Measurements from ENCODE around the gene PKHD1.

Gene PKHD1

DNA sequence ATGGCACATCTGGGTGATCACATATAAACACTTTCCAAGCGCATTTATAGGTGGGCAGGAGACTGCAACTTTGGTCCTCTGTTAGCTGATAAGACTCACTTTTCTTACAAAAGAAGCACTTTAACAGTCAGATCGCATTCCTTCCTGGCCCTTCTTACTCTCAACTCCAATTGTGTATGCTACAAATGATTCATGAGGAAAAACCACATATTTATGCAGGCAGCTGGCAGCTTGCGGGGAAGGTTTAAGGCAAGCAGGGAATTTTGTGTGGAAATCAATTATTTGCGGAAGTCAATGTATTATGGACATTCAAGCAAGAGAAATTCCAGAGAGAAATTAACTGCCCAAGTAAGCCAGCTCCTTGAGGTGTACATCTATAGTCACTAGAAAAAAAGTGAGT is 194.0 kb downstream of the PKHD1 start:
- TF ChIP-seq, protein P1, sequence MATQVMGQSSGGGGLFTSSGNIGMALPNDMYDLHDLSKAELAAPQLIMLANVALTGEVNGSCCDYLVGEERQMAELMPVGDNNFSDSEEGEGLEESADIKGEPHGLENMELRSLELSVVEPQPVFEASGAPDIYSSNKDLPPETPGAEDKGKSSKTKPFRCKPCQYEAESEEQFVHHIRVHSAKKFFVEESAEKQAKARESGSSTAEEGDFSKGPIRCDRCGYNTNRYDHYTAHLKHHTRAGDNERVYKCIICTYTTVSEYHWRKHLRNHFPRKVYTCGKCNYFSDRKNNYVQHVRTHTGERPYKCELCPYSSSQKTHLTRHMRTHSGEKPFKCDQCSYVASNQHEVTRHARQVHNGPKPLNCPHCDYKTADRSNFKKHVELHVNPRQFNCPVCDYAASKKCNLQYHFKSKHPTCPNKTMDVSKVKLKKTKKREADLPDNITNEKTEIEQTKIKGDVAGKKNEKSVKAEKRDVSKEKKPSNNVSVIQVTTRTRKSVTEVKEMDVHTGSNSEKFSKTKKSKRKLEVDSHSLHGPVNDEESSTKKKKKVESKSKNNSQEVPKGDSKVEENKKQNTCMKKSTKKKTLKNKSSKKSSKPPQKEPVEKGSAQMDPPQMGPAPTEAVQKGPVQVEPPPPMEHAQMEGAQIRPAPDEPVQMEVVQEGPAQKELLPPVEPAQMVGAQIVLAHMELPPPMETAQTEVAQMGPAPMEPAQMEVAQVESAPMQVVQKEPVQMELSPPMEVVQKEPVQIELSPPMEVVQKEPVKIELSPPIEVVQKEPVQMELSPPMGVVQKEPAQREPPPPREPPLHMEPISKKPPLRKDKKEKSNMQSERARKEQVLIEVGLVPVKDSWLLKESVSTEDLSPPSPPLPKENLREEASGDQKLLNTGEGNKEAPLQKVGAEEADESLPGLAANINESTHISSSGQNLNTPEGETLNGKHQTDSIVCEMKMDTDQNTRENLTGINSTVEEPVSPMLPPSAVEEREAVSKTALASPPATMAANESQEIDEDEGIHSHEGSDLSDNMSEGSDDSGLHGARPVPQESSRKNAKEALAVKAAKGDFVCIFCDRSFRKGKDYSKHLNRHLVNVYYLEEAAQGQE (IDR thresholded peaks at IDR 0.05; ENCODE audit: low read depth), result no peak
- TF ChIP-seq TAF1 (IDR thresholded peaks at IDR 0.05; ENCODE audit: low read depth) (no peak), EGR1 (IDR thresholded peaks at IDR 0.05) (no peak), RAD21 (IDR thresholded peaks at IDR 0.05; ENCODE audit: low read depth) (no peak), ZBTB7A (IDR thresholded peaks at IDR 0.05; ENCODE audit: low read depth) (no peak), TEAD4 (IDR thresholded peaks at IDR 0.05) (no peak), FOXM1 (IDR thresholded peaks at IDR 0.05; ENCODE audit: borderline replicate concordance, low read depth) (no peak), EP300 (IDR thresholded peaks at IDR 0.05; ENCODE audit: borderline replicate concordance) (no peak), TCF12 (IDR thresholded peaks at IDR 0.05; ENCODE audit: low read depth) (no peak), CEBPB (IDR thresholded peaks at IDR 0.05) (no peak), NFIC (IDR thresholded peaks at IDR 0.05) (no peak), YY1 (IDR thresholded peaks at IDR 0.05; ENCODE audit: low read depth) (no peak), CREB1 (IDR thresholded peaks at IDR 0.05; ENCODE audit: low read depth) (no peak)
- TF ChIP-seq, protein P2, sequence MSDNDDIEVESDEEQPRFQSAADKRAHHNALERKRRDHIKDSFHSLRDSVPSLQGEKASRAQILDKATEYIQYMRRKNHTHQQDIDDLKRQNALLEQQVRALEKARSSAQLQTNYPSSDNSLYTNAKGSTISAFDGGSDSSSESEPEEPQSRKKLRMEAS (IDR thresholded peaks at IDR 0.05), result no peak
- TF ChIP-seq, protein P3, sequence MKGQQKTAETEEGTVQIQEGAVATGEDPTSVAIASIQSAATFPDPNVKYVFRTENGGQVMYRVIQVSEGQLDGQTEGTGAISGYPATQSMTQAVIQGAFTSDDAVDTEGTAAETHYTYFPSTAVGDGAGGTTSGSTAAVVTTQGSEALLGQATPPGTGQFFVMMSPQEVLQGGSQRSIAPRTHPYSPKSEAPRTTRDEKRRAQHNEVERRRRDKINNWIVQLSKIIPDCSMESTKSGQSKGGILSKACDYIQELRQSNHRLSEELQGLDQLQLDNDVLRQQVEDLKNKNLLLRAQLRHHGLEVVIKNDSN (IDR thresholded peaks at IDR 0.05), result no peak

DNA sequence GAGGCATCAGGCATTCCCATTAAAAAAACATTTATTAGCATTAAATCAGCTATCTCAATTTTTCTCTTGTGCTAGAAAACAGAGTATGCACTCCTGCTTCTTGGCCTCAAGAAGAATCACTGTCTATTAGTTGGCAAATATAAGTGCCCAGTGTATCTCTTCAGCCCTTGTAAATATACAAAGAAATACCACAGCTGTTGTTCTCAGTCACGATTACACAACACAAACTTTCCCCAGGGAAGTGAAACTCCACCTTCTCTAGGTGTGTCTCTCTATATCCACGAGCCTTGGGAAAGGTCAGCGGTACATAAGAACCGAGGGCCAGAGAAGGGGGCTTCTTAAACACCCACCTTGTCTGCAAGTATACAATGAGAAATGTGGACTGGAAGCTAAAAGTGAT is 194.7 kb downstream of the PKHD1 start:
- TF ChIP-seq, protein P1 (IDR thresholded peaks at IDR 0.05; ENCODE audit: low read depth), result no peak
- TF ChIP-seq, protein P3 (IDR thresholded peaks at IDR 0.05), result no peak
- TF ChIP-seq CEBPB (IDR thresholded peaks at IDR 0.05), result no peak

DNA sequence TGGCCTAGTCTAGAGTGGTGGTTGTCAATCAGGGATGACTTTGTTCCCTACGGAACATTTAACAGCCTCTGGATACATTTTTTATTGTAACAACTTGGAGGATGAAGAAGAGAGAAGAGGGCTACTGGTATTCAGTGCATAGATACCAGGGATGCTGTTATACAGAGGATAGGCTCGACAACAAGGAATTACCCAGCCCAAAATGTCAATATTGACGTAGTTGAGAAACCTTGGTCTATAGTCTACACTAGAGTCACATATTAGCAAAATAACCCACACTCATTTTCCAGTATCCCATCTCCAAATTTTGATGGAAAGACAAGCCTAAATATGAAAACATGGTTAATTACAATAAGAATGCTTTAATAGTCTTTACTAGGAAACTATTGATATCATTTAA is 195.1 kb downstream of the PKHD1 start:
- TF ChIP-seq FOXM1 (IDR thresholded peaks at IDR 0.05; ENCODE audit: borderline replicate concordance, low read depth) (no peak), EP300 (IDR thresholded peaks at IDR 0.05; ENCODE audit: borderline replicate concordance) (no peak), CEBPB (IDR thresholded peaks at IDR 0.05) (no peak), YY1 (IDR thresholded peaks at IDR 0.05; ENCODE audit: low read depth) (no peak), ZBTB7A (IDR thresholded peaks at IDR 0.05; ENCODE audit: low read depth) (no peak)
- TF ChIP-seq, protein P2 (IDR thresholded peaks at IDR 0.05), result no peak
- TF ChIP-seq, protein P1 (IDR thresholded peaks at IDR 0.05; ENCODE audit: low read depth), result no peak

DNA sequence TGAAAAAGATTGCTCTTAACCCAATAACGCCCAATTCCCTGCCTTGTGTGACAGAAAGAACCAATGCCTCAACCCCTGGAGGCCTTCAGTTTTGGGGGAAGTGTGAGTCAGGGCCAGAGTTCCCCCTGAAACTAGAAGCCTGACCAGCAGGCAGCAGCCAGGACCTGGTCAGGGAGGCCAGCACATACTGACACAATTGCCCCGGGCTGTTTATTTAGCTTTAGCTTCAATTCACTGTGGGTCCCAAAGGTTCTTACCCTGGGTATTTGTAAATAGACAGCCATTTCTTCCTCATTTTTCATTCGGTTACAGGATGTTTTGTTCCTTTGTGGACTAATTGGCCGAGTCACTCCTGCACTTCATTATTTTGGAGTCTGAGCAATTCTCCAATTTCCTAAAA is 195.6 kb downstream of the PKHD1 start:
- no peak for TF ChIP-seq FOXM1 (IDR thresholded peaks at IDR 0.05; ENCODE audit: borderline replicate concordance, low read depth)
- TF ChIP-seq, protein P2 (IDR thresholded peaks at IDR 0.05), result no peak
- TF ChIP-seq EGR1 (IDR thresholded peaks at IDR 0.05), result no peak
- TF ChIP-seq TAF1 (IDR thresholded peaks at IDR 0.05; ENCODE audit: low read depth), result no peak

DNA sequence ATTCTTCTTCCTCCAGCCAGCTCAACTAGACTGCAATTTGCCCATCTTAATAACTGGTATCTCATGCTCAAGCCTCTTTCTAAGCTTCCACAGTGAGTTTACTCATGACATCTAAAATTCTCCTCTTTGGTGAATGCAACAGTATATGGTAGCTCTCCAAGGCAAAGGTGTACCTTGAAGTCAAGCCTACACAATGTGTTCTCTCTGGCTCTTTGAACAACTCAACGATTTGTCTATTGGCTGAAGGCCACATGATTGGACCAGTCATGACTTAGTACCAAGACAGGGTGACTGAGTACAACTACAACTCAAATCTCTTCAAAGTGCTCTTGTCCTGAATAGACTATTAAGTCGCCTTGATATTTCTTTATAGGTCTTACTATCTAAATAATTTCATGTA is 199.6 kb downstream of the PKHD1 start:
- TF ChIP-seq CEBPB (IDR thresholded peaks at IDR 0.05), result no peak

Data from Ishikawa (cell line).